ENCODE results near the gene MOSMO.
"Not testable (repeated sequence)": the region's sequence is repeated elsewhere in the genome, so short reads cannot be mapped to it uniquely, and the experiment has no call there.

Gene MOSMO

DNA sequence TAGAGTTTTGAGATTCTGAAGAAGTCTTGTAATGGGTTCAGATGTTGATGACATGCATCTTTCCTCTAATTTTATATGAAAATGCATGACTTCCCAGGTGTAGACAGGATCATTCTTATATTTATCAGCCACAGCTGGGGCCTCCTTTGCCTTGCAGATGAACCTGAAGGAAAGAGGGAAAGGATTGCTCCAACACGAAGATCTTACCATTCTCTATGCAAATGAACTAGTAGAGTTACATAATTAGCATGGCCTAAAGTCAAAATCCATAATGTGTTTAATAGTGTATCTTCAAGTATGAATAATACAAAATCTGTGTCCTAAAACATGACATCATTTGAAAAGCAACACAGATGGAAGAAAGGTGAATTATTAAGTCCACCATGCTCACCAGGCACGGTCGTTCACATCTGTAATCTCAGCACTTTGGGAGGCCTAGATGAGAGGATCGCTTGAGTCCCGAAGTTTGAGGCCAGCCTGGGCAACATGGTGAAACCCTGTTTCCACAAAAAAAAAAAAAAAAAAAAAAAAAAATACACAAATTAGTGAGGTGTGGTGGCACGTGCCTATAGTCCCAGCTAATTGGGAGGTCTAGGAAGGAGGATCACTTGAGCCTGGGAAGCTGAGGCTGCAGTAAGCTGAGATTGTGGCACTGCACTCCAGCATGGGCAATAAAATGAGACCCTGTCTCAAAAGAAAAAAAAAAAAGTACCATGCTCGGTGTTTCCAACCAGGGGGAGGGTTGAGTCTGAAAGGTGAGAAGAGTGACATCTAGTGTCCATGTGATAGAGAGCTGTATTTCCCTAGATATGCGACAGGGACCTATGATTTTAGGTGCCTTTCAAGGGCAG, 90.7 kb downstream of the MOSMO start:
- peak; percentile 33 for DNase-seq

DNA sequence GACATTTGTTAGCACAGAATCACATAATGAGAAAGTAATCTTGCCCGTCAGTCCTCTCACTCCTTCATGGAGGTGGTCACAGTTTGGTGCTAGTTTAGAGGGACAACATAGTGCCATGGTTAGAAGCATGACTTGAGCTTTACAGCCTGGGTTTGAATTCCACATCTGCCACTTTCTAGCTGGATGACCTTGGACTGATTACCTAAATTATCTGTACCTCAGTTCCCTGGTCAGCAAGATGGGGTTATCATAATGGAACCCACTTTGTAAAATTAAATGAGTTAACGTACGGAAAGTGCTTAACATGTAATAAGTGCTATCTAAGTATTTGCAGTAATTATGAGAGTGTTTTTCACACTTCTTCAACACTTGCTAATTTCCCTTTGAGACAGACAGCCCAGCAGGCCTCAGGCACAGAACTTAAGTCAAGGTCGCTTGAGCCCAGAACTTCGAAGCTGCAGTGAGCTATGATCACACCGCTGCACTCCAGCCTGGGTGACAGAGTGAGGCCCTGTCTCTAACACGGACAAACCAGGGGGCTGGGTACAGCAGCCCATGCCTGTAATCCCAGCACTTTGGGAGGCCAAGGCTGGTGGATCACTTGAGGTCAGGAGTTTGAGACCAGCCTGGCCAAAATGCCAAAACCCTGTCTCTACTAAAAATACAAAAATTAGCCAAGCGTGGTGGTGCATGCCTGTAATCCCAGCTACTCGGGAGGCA, 91.5 kb downstream of the MOSMO start:
- DNase-seq = no peak

DNA sequence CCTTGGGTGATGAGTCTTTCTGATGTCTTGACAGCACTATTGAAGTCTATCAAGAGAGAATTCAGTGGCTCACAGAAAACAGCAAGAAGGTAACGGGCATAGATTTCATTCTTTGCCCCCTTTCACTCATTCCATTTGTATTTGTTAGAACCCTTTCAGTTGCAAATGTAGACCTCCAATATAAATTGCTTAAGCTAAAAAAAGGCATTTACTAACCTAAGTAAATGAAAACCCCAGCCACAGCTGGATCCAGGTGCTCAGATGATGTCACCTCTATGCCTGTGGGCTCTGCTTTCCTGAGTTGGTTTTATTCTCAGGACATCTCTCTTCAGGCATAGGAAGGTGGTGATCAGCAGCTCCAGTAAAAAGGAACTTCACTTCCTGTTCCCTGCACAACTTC, 95.5 kb downstream of the MOSMO start:
- no peak for DNase-seq

- DNase-seq = no peak
These were observed 101.5 kb downstream of the MOSMO start for GRCh38 chr16:22109258-22109898.

DNA sequence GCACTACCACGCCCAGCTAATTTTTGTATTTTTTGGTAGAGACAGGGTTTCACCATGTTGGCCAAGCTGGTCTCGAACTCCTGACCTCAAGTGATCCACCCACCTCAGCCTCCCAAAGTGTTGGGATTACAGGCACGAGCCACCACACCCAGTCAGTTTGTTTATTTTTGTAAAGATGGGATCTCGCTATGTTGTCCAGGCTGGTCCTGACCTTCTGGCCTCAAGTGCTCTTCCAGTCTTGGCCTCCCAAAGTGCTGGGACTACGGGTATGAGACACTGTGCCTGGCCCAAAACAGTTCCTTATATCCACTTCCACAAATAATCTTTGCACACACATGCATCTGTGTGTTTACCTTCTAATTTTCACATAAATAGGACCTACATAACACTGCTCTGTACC, 103.7 kb downstream of the MOSMO start:
- not testable (repeated sequence) for DNase-seq

DNA sequence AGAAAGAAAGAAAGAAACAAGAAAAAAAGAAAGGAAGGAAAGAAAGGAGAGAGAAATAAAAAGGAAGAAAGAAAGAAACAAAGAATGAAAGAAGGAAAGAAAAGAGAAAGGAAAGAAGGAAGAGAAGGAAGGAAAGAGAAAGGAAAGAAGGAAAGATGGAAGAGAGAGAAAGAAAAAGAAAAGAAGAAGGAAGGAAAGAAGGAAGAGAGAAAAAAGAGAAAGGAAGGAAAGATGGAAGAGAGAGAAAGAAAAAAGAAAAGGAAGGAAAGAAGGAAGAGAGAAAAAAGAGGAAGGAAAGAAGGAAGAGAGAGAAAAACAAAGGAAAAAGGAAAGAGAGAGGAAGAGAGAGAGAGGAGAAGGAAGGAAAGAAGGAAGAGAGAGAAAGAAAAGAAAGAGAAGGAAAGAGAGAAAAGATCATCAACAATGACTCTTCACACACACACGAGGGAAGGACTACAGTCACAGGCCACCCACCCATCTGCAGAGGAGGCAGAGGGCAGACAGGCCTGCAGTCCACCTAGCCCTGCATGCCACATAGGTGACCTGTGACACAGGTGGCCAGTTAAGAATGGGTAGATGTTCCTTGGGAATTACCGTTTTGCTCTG, 108.3 kb downstream of the MOSMO start:
- DNase-seq = no peak

DNA sequence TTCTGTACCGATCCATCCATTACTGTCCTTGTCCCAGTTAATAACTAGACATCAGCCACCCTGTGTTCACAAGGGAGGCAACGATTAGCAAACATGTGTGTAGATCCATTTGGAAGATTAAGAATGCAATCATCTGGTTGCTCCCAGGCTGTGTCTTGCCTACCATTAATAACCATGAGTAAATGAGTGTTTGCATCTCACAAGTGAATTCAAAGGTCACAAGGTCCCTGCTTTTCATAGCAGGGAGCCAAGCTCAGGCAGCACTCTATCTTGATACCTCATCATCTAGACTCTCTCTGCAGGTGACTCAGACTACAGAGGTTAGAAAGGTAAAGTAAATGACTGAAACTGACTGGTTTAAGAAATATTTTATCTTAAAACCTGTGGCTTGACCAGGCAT, 109.7 kb downstream of the MOSMO start:
- no peak for DNase-seq

DNA sequence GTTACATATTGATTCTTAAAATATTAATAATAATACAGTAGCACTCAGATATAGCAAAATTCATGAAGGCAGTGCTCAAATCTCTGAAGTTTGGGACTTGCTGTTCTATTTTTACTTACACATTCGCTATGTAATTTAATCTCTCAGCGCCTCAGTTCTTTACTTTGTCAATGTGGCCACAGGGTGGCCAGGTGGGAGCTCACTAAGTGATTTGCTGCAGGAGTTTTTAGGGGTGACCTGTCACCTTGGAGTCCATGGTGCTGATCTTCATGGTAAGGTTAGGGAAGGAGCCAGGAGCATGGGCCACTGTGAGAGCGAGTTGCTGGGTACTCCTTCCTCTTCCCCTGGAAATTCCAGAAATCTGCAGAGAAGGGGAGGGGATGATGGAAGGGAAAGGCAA, 112.5 kb downstream of the MOSMO start:
- no peak for DNase-seq

DNA sequence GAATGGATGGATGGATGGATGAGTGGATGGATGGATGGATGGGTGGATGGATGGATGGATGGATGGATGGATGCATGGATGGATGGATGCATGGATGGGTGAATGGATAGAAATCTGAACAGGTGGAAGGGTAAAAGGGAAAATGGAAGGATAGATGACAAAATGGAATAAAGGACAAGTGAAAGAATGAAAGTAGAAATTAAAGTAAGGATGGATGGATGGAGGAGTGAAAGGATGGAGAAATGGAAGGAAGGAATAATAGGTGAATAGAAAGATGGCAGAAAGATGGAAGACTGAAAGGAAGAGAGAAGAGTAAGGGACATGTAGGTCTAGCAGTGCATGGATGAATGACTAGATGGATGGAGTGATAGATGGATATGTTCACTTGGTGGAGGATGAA, 114.3 kb downstream of the MOSMO start:
- no peak for DNase-seq

- no peak for DNase-seq
These were observed 115.2 kb downstream of the MOSMO start for GRCh38 chr16:22123146-22123545.

GRCh38 chr16:22123759-22124490, 116.0 kb downstream of the MOSMO start:
- no peak for DNase-seq

- no peak for DNase-seq
These were observed 116.8 kb downstream of the MOSMO start for GRCh38 chr16:22124583-22125284.

GRCh38 chr16:22126037-22126558, 118.2 kb downstream of the MOSMO start:
- no peak for DNase-seq

GRCh38 chr16:22128537-22128936, 120.6 kb downstream of the MOSMO start:
- not testable (repeated sequence) for DNase-seq

GRCh38 chr16:22130528-22130927, 122.6 kb downstream of the MOSMO start:
- DNase-seq = no peak

- no peak for DNase-seq
These were observed 124.9 kb downstream of the MOSMO start for GRCh38 chr16:22132801-22133200.
